Renal pelvis (tissue), 12 donors: Measurements from ENCODE around the gene PDE4DIP. TPM values are rescaled to one million over a fixed set of nuclear protein-coding genes. Genes with fewer than 3 reads are reported as not detected.
"Not testable (repeated sequence)": the region's sequence is repeated elsewhere in the genome, so short reads cannot be mapped to it uniquely, and the experiment has no call there.

Experiments
- DNase-seq: peaks from one replicate; pipeline ENCODE4 v3.0.0-alpha.2; 2013
- long read RNA-seq, 16 experiments: transcript quantifications; one replicate each; lab custom pipeline, GENCODE V29; 2026
- polyA plus RNA-seq, 3 donors: library from polyadenylated mRNA; unstranded; fragments of 120-200 nt; gene quantifications; one replicate each; pipeline ENCODE4 v1.2.1, GENCODE V29; 2013; ENCODE audit not compliant: insufficient read length in 3 of 3

PDE4DIP gene
- 100 to 1,000 TPM; 107 to 125 (median 122) TPM for polyA plus RNA-seq
- long read RNA-seq, donor 1, full-length matches to known transcripts, result 2 of 2 reads
- long read RNA-seq, donor 1, partial matches to known transcripts, result 0 of 2 reads
- long read RNA-seq, donor 1, other reads (novel, unspliced or antisense), result 0 of 2 reads
- long read RNA-seq, donor 2, full-length matches to known transcripts, result 6 of 25 reads
- long read RNA-seq, donor 2, partial matches to known transcripts, result 19 of 25 reads
- long read RNA-seq, donor 2, other reads (novel, unspliced or antisense), result 0 of 25 reads
- long read RNA-seq, donor 3, full-length matches to known transcripts, result 9 of 14 reads
- long read RNA-seq, donor 3, partial matches to known transcripts, result 5 of 14 reads
- long read RNA-seq, donor 3, other reads (novel, unspliced or antisense), result 0 of 14 reads
- long read RNA-seq, donor 4, full-length matches to known transcripts, result 7 of 17 reads
- long read RNA-seq, donor 4, partial matches to known transcripts, result 10 of 17 reads
- long read RNA-seq, donor 4, other reads (novel, unspliced or antisense), result 0 of 17 reads
- long read RNA-seq, donor 5, full-length matches to known transcripts, result 4 of 4 reads
- long read RNA-seq, donor 5, partial matches to known transcripts, result 0 of 4 reads
- long read RNA-seq, donor 5, other reads (novel, unspliced or antisense), result 0 of 4 reads
- long read RNA-seq, donor 6, full-length matches to known transcripts, result 6 of 25 reads
- long read RNA-seq, donor 6, partial matches to known transcripts, result 19 of 25 reads
- long read RNA-seq, donor 6, other reads (novel, unspliced or antisense), result 0 of 25 reads
- long read RNA-seq, donor 7, full-length matches to known transcripts, result 3 of 15 reads
- long read RNA-seq, donor 7, partial matches to known transcripts, result 12 of 15 reads
- long read RNA-seq, donor 7, other reads (novel, unspliced or antisense), result 0 of 15 reads
- long read RNA-seq, donor 8, full-length matches to known transcripts, result 2 of 16 reads
- long read RNA-seq, donor 8, partial matches to known transcripts, result 14 of 16 reads
- long read RNA-seq, donor 8, other reads (novel, unspliced or antisense), result 0 of 16 reads
- long read RNA-seq, donor 9, partial matches to known transcripts, result 21 of 25 reads
- long read RNA-seq, donor 9, other reads (novel, unspliced or antisense), result 0 of 25 reads
- long read RNA-seq, donor 10, full-length matches to known transcripts, result 2 of 16 reads
- long read RNA-seq, donor 10, partial matches to known transcripts, result 14 of 16 reads
- long read RNA-seq, donor 10, other reads (novel, unspliced or antisense), result 0 of 16 reads
- long read RNA-seq, donor 11, full-length matches to known transcripts, result 3 of 8 reads
- long read RNA-seq, donor 11, partial matches to known transcripts, result 5 of 8 reads
- long read RNA-seq, donor 11, other reads (novel, unspliced or antisense), result 0 of 8 reads
- long read RNA-seq, donor 12, full-length matches to known transcripts, result 10 of 23 reads
- long read RNA-seq, donor 12, partial matches to known transcripts, result 13 of 23 reads
- long read RNA-seq, donor 12, other reads (novel, unspliced or antisense), result 0 of 23 reads
- long read RNA-seq, donor 13, full-length matches to known transcripts, result 3 of 3 reads
- long read RNA-seq, donor 13, partial matches to known transcripts, result 0 of 3 reads
- long read RNA-seq, donor 13, other reads (novel, unspliced or antisense), result 0 of 3 reads
- long read RNA-seq, donor 14, result 0 reads
- long read RNA-seq, donor 15, full-length matches to known transcripts, result 6 of 28 reads
- long read RNA-seq, donor 15, partial matches to known transcripts, result 22 of 28 reads
- long read RNA-seq, donor 15, other reads (novel, unspliced or antisense), result 0 of 28 reads
- long read RNA-seq, donor 16, full-length matches to known transcripts, result 4 of 16 reads
- long read RNA-seq, donor 16, partial matches to known transcripts, result 12 of 16 reads
- long read RNA-seq, donor 16, other reads (novel, unspliced or antisense), result 0 of 16 reads

GRCh38 chr1:148844220-148844619 is at the start of gene PDE4DIP:
Gene PDE4DIP, plus strand, starts transcription at chr1:148844428. Its CDS starts 347 bp downstream, at chr1:148844775.
- DNase-seq, result not testable (repeated sequence)

- DNase-seq, result not testable (repeated sequence)
Observed at GRCh38 chr1:148808268-148808928, 35.8 kb upstream of the PDE4DIP start.

- not testable (repeated sequence) for DNase-seq
Observed at GRCh38 chr1:148808929-148809283, 35.3 kb upstream of the PDE4DIP start.

GRCh38 chr1:148822180-148822579 is 22.0 kb upstream of the PDE4DIP start:
- DNase-seq, result not testable (repeated sequence)

- DNase-seq, result not testable (repeated sequence)
Observed at GRCh38 chr1:148823822-148824221, 20.4 kb upstream of the PDE4DIP start.

- not testable (repeated sequence) for DNase-seq
Observed at GRCh38 chr1:148825029-148825428, 19.2 kb upstream of the PDE4DIP start.

- not testable (repeated sequence) for DNase-seq
Observed at GRCh38 chr1:148828531-148828930, 15.7 kb upstream of the PDE4DIP start.

- DNase-seq, result not testable (repeated sequence)
Observed at GRCh38 chr1:148828962-148829361, 15.3 kb upstream of the PDE4DIP start.

GRCh38 chr1:148829365-148829764 is 14.9 kb upstream of the PDE4DIP start:
- DNase-seq, result not testable (repeated sequence)

GRCh38 chr1:148841262-148841661 is 3.0 kb upstream of the PDE4DIP start:
- not testable (repeated sequence) for DNase-seq

- not testable (repeated sequence) for DNase-seq
Observed at GRCh38 chr1:148844651-148845050, 423 bp downstream of the PDE4DIP start.

GRCh38 chr1:148845068-148845467 is 840 bp downstream of the PDE4DIP start:
- DNase-seq, result not testable (repeated sequence)

- not testable (repeated sequence) for DNase-seq
Observed at GRCh38 chr1:148850347-148850746, 6.1 kb downstream of the PDE4DIP start.

GRCh38 chr1:148850840-148851239 is 6.6 kb downstream of the PDE4DIP start:
- DNase-seq, result not testable (repeated sequence)

GRCh38 chr1:148851684-148852083 is 7.5 kb downstream of the PDE4DIP start:
- not testable (repeated sequence) for DNase-seq

- not testable (repeated sequence) for DNase-seq
Observed at GRCh38 chr1:148853363-148853762, 9.1 kb downstream of the PDE4DIP start.

GRCh38 chr1:148854063-148854462 is 9.8 kb downstream of the PDE4DIP start:
- DNase-seq, result not testable (repeated sequence)

- not testable (repeated sequence) for DNase-seq
Observed at GRCh38 chr1:148855367-148855766, 11.1 kb downstream of the PDE4DIP start.

GRCh38 chr1:148860049-148860448 is 15.8 kb downstream of the PDE4DIP start:
- DNase-seq, result not testable (repeated sequence)
